NCI-H1694 treated with DMSO at 0.1 percent for 48 hours (cell line): ENCODE data around the gene SCTR.

Experiments used
- DNase-seq: peaks from one replicate; lab custom pipeline; 2025; lab: John Stamatoyannopoulos, UW

SCTR gene

DNA sequence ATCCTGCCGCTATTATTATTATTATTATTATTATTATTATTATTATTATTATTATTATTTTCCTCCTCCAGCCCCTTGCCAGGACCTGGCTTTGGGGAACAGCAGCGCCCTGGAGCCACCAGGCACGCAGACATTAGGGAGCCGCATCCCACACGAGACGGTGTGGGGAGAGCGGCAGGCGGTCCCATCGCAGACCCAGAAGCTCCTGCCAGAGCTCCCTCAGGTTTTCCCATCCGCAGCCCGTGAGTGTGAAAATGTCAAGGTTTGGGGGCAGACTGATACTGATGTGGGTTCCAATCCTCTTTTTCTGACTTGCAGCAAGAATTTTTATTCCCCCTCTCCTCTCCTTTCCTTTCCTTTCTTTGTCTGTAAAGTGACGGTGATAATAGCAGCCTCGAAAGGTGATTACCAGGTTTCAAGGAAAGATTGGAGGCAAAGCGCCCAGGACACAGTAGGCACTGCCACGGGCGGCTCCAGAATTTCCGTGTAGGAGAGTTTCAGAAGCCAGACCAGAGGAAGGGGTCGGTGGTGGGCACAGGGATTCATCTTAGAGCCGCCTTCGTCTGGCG, 816 bp downstream of the SCTR start:
- DNase-seq, result no peak

DNA sequence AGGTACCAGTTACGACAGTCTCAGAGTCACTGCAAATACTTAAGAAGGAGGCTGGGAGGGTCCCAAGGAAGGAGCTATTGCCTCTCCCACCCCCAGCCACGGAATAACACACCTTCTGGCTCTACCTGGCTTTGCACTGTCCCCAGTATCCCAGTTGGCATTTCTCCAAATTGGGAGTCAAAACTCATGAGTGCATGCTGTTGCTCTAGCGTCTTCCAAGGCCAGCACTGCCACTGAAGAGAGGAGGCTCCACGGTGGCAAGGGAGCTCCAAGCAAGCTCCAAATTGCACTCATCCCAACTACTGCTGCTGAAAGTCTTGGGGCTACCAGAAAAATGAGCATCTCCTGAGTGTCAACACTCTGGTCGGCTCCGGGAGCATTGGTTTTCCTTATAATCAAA, 1.6 kb downstream of the SCTR start:
- DNase-seq, result no peak

DNA sequence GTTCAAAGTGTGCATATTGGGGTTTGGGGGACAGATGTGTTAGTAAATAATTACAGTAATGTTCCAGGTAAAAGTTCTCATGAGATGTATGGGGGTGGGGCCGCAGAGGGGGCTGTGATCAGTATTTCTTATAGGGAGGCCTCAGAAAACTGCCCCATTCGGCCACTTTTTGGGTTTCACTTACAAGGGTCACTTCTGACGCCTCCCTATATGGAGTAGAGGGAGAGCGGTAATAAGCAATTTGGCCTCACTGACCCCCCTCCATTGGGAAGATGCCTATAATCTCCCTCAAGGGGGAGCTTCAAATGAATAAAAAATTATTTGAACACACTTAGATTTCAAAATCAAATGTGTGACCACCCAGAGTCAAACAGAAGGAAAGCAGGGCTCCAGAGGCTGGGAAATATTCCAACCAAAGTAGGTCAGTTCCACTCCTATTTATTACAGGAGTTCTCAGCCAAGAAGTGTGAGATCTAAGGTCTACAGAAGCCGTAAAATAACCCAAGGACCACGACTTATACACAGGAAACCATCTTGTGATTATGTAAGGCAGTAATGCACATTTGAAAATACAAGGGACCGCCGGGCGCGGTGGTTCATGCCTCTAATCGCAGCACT, 2.7 kb downstream of the SCTR start:
- DNase-seq, result no peak

DNA sequence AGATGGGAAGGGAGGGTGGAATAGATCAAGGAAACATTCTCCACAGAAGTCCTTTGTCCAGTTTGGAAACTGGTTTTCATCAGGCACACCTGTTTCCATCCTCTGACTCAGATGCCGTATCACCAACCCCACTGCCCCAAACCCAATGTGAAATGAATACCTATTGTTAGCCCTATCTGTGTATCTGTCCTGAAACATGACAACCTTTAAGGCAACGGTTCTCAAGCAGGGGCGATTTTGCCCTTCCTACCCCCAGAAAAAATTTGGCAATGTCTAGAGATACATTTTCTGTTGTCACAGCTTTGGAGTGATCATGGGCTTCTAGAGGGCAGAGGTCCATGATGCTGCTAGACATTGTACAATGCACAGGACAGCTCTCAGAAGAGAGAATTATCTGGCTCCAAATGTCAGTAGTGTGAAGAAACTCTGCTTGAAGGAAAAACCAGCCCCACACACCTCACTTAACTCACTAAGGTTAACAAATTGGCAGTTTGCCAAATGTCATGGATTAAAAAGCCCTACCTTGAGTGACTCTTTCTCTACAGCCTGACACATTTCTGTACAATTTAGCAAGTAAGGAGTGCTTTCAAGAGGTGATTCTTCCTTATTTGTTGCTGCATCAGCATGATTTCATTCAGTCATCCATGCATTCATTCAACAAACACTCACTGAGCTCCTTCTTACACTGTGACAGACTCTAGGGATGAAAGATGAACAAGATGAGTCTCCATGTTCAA, 3.4 kb downstream of the SCTR start:
- DNase-seq, result no peak

DNA sequence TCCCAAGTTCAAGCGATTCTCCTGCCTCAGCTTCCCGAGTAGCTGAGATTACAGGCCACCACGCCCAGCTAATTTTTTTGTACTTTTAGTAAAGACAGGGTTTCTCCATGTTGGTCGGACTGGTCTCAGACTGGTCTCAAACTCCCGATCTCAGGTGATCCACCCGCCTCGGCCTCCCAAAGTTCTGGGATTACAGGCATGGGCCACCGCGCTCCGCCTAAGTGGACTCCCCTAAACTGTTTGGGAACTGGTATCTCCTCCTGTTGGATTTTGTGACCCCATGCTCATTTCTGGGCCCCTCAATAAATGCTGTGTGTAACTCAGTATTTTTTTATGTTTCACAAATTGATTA, 5.2 kb downstream of the SCTR start:
- no peak for DNase-seq

DNA sequence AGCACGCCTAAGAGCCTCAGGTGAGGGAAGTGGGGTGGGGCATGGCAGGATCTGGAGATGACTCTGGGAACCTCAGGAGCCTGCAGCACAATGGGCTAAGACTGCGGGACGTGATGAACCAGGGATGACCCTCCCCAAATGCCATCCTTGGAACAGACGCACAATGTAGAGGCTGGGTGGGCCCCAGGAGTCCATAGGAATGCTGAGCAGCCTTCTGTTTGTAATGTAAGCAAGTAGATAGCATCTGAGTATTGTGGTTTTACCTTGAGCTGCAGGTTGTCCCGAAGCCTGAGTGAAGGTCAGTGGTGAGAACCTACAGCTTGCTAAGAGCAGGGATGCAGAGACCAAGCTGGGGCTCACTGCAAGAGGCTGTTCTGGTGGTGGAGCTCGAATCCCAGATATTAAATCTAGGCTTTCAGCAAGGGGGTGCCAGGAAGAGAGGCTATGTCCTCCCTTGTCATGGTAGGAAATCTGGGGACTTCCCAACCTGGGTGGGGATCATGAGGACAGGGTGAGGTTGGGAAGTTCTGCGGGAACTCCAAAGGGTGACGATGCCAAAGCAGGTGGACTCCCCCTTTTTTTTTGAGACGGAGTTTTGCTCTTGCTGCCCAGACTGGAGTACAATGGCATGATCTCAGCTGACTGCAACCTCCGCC, 5.8 kb downstream of the SCTR start:
- DNase-seq, result no peak

DNA sequence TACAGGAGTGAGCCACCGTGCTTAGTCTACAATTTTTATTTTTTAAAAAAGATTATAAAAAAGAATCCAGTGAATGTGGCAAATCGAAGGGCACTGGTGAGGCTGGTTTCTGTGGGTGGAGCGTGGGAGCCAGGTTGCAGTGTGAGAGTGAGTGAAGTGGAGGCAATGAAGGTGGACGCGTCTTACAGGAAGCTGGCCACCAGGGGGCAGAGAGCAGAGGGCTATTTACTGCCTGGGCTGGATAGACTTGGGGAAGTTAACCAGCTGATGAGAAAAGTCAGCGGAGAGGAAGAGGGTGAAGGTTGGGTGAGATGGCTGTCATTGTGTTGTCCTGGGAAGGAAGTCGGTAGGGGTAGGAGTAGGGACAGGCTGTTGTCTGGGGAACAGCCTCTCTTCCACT, 6.8 kb downstream of the SCTR start:
- DNase-seq, result peak; percentile 14

DNA sequence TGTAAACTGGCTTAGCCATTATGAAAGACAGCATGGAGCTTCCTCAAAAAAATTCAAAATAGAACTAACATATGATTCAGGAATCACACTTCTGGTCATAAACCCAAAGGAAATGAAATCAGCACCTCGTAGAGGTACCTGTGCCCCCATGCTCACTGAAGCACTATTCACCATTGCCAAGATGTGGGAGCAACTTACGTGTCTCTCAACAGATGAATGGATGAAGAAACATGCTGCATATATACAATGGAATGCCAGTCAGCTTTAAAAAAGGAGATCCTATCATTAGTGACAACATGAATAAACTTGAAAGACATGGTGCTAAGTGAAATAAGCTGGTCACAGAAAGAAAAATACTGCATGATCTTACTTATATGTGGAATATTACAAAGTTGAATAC, 8.2 kb downstream of the SCTR start:
- DNase-seq, result no peak

DNA sequence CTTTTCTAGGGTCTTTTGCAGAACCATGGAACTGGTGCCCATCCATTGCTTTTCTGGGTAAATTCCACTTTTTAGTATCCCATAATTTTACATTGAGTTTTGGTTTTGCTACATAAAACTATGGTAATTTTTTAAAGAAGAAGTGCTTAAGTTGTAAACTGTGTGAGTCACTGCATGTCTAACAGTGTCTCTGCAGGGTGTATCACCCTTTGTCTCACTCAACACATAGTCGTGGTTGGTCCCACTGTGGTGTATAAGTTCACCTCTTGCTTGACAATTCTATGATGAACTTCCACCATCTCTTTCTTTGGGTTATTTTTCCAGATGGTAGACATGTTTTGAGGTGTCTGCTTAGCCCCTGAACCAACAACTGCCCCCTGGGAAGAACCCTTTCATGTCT, 10.5 kb downstream of the SCTR start:
- DNase-seq, result no peak

DNA sequence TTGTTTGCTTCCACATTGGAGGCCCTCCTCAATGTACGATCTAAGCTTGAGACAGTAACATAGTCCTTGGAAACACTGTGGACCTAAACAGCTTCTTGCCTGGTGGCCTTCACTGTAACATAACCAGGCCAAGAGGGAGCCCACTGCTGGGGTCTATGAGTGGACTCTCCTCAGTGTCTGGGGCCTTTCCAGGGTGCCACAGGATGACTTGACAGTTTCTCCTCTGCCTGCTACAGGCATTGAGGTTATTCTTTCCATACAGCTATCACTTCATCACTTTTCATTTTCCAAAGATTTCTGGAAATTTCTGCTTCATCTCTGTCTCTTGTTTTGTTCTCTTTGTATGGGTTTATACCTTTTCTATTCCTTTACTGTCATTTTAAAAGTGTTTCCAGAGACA, 11.3 kb downstream of the SCTR start:
- DNase-seq, result no peak

DNA sequence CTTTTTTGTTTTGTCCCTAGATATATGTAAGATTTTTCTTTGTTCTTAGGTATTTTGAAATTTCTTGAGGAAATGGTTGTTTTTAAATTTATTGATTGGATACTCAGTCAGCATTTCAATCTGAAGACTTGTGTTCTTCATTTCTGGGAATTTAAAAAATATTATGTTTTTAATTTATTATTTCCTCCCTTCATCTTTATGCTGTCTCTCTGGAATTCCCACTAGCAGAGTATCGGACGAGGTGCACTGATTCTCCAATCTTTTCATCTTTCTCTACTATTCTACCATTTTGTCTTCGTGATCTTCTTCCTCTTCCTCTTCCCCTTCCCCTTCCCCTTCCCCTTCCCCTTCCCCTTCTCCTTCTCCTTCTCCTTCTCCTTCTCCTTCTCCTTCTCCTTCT, 12.3 kb downstream of the SCTR start:
- no peak for DNase-seq

DNA sequence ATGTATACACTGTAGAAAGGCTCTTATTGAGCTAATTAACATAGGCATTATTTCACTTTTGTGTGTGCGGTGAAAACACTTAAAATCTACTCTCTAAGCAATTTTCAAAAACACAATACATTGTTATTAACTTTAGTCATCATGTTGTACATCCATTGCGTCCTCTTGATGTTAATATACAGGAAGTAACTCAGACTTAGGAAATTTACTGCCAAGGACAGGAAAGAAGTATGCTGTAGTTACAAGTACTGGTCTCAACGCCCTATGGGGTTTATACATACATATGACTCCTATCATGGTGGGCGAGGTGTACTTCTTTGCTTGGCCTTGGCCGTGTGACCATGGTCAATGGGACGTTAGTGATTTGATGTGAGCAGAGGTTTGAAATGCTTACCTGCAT, 15.5 kb downstream of the SCTR start:
- DNase-seq, result no peak

DNA sequence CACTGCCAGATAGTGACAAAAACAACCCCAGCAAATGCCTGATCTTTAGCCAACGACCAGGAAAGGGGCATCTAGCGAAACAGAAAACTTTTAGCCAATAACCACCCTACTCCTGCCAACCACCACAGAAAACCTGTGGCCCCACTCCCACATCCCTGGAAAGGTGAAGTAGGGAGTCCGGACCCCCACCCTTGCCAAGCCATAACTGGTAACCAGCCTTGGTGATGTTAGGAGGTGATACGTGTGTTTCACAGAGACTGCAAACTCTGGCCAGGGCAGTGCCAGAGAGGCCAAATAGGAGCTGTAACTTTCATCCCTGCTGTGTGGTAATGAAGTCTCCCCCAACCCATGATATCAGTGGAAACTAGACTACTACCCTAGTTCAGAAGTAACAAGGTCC, 27.6 kb downstream of the SCTR start:
- no peak for DNase-seq

DNA sequence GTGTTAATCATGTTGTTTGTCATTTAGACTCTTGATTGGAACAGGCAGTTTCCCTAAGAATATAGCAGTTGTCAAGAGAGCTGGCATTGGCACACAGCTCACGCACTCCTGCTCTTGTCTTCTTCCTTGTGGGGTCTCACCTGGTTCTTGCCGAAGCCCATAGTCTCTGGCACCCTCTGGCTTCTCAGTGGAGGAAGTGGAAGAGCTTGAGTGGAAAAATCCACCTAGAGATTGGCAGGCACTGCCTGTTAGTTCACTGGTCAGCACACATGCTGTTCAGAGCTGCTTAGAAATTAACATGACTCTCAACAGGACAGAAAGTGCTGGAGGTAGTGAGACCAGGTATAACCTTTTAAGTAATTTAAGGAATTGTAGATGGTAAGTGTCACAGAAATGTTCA, 28.3 kb downstream of the SCTR start:
- DNase-seq, result no peak

DNA sequence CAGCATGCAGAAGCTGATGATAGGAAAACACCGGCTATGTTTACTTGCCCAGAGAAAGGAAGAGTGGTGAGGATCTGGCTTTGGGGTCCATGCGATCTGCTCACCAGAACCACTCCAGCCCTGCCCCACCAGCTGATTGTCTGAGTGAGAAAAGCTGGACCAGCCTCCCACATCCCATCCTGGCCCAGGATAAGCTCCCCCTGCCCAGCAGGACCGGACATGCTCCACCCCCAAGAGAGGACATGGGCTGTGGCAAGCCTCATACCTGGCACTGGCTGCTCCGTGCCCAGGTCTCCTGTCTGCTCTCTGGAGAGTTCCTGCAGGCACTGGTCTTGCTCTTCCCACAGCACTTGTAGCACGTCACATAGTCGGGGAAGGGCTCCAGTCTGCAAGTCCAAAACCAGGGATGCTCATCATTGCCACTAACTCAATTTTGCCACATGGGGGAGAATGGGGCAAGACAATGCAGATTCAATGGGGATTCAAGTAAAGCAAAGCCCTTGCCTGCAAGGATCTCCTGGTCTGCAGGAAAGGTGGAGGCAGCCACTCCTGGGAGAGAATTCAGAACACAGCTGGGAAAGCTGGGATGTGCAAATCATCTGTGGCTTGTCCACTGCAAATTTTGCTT, 30.0 kb downstream of the SCTR start:
- DNase-seq, result no peak

DNA sequence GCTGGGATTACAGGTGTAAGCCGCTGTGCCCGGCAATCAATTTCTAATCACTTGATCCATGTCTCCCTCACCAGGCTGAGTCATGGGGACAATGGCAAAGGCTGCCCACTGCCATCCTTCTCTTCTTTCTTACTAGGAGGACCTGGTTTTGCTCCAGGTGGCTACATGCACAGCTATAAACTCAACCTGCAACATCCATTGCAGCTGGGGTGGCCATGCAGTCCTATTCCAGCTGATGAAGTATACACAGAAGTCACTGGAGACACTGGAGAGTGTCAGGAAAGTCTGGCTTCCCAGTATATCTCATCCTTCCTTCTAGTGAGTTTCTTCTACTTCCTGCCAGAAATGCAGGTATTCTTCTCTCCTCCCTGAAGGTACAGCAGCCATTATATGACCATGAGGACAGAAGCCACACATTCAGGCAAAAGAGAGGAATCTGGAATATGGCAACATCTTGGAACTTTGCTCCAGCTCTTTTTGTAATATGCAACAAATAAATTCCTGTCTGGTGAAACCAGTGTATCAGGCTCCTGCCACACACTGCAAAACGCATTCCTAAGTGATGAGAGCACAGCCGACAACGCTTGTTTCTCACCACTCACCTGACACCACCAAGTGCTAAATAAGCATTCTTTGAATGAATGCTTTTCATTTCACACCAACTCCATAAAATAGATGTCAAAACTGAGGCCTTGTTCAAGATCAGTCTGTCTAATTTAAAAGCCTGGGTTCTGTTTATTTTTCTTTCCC, 32.3 kb downstream of the SCTR start:
- DNase-seq, result no peak

DNA sequence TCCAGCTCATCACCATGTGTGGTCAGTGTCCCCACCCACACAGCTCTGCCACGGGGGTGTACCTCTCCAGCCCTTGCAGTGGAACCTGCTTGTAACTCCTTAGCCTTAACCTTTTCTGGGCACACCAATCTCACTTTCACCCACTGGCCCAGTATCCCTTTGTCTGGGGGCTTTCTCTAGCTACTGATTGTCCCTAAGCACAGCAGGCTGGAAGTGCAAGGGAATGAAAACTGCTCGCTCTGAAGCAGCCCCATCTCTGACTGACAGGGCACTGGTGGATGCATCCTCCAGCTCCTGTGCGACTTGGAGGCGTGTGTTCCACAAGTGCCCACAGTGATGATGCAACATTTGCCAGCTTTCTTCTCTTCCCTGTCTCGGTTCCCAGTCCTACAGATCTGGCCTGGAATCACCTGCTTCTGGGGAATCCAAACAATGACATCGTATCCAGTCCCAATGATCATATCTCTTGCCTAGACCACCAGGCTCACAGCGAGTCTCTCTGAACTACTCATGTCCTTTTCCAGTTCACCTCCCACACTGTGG, 33.6 kb downstream of the SCTR start:
- DNase-seq, result no peak

DNA sequence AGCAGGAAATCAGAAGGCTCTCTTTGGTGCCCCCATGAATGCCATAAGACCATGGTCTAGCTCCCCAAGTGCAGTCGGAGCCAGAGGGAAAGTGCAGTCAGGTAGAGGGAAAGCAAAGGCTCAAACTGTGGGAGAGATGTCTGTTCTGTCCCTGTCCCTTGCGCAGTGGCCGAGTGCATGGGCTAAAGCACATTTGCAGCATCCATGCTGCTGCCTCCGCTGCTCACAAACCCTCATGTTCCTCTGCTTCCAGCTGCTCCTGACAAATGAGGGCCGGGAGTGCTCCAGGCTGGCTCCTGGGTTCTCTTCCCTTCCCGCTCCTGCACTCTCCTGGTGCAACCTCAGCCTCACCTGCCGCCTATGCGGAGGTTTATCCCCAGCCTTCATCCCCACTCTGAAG, 34.2 kb downstream of the SCTR start:
- DNase-seq, result no peak

DNA sequence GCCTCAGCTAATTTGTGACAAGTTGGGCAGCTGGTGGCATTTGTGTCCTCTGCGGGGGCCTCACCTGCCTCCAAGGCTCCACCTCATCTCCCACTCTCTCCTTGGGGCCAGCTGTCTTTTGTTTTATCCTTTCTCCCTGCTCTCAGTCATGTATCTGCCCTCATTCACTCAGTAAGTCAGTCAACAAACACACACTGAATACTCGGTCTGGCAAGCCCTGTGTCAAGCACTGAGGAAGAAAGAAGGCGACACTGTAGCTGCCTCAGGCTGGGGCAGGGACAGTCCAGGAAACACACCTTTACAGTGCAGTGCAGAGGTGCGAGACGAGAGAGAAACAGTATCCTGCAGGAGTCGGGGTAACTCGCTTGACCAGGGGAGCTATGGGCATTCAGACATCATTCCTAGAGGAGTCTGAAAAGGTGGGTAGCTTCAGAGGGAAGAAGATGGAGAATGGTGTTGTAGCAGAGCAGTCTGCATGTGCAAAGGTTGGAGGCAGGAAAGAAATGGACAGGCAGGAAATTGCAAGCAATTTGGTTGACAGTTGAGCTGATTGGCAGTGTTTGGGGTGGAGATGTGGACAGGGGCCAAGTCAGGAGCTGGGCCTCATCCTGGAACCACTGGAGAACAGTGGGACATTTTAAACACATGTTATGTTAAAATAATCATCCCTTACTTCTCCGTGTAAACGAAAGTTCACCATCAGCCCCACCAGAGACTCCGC, 34.9 kb downstream of the SCTR start:
- no peak for DNase-seq

DNA sequence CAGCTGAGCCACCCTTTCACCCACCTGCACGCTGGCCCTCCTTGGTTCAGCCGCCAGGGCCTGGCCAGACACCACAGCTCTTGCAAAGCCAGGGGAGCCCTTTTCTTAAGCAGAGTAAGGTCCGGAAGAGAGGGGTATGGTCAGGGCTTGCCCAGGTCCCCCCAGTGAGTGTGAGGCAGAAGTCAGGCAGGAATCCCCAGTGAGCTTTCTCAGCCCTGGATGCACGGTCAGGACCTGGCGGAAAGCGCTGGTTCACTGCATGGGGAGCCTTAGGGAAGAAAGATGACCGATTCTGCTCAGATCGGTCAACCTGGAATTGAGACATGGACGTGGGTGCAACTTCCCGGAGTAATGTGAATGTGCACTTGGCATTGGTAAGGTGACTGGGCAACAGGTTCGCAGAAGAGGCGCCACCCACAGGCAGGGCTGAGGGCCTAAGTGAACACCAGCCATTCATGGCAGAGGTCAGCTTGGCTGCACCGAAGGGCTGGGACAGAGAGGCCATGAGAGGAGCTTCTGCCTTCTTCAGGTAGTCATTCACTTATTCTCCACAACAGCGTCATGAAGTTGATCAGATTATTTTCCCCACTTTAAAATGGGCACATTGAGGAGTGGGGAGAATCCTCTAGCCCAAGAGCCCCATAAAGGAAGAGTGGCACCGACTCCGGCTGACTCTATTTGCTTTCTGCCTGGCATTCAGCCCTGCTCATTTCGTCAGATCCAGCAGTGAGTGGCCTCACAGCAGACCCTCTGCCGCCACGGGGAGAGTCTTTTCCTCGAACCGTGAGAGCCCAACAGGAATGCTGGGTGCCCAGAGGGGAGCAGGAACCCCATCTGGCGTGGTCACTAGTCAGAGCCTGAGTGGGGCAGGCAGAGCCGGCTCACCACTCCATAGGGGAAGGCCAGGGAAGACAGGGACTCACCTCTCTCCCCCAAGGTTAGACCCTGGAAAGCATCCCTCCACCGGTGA, 35.8 kb downstream of the SCTR start:
- DNase-seq, result no peak
